Left forelimb (tissue), 1 donor: ENCODE data around the gene TCF4.

ENCODE experiments used
- DNase-seq: peaks from one replicate; pipeline ENCODE4 v3.0.0-alpha.2; 2018; ENCODE audit warnings: low spot score

TCF4 gene

DNA sequence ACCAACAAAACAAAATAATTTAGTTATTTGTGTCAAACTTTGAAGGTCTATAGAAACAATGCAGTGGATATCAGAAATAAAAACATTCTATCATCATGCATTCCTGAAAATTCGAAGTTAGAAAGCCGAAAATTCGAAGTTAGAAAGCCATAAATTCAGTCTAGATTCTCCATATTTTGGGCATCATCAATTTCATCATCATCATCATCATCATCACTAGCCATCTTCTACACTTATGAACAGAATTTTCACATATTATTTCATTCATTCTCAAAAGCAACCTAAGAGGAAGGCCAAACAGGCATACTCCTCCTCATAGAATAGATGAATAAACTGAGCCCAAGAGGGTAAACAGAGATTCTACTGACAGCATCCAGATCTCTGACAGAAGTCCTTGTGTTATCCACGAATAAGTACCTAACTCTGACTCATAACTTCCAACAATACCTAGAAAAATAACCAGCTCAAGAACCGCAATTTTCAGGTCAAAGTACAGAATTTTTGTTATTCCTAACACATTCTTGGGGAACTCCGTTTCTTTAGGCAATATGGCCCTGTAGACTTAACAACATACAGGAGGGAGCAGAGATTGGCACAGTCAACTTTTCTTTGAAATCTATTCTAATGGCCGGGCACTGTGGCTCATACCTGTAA is 84.7 kb downstream of the TCF4 start:
- no peak for DNase-seq

- DNase-seq: no peak
Measured at GRCh38 chr18:55501982-55502710, 85.8 kb downstream of the TCF4 start.

GRCh38 chr18:55501579-55501978 is 86.4 kb downstream of the TCF4 start:
- no peak for DNase-seq

DNA sequence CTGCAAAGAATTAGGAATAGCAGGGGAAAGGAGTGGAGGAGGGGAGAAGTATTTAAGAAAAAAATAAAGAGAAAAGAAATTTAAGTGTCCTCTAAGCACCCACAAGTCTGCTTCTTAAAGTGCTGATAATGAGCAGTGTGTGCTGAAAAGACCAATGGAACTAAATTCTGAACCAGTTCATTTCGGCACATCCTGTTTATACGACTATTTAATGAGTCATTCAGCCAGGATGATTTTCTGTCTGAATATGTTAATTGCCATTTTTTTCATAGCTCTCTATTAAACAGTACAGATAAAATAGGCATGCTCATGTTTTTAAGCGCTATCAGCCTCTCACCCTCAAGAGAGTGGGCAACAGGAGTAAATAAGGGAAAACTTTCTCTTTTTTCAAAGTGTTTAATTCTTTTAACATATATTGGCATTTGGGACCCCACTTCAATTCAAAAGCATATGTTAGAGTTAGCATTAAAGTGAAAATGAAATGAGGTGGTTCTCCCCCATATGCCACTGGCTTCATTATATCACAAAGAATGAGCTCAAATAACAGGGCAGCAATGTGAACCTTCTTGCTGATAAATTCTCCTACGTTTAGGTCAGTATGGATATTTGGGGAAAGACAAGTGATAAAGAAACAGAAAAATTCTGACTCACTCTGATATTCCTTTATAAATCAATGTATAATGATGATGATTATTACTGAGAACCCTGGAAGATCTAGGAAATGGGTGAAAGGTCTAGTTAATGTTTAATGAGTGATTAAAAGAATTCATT is 87.5 kb downstream of the TCF4 start:
- DNase-seq: no peak

- DNase-seq: no peak
Measured at GRCh38 chr18:55499526-55499925, 88.5 kb downstream of the TCF4 start.

- DNase-seq: no peak
Measured at GRCh38 chr18:55497825-55498403, 90.1 kb downstream of the TCF4 start.

DNA sequence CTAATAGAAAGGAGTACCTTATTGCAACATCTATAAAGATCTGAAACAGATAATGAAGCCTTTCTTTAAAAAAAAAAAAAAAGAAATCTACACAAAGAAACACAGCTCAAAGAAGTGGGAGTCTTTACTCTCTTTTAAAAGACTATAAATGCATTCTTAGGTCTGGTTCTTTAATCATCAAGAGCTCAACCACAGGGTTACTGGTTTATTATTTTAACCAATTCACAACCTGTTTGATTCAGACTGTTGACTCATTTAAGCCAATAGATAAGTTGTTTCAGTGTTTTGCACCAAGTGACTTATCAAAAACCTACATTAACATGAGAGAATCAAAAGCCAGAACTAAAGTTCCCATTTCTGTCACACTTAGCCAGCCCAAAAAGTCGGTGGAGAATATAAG is 93.1 kb downstream of the TCF4 start:
- DNase-seq: no peak

- DNase-seq: no peak
Measured at GRCh38 chr18:55494441-55494840, 93.6 kb downstream of the TCF4 start.

DNA sequence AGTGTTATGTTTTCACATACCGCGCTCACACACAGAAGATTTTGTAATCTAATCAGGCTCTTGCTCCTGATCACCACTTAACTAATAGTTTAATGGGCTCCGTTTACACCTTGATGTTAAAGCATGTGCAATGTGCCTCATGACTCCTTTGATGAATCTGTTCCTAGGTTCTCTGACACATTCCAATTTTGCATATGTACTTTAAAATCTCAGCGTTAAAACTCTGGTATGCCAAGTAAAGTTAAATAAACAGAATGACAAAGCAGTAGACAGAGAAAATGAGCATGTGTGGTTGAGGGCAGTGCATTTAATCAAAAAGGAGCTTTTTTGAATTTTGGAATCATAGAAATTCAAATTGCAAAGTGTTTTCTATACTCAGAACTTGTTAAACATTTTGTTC is 96.4 kb downstream of the TCF4 start:
- no peak for DNase-seq

- DNase-seq: no peak
Measured at GRCh38 chr18:55489034-55489986, 98.7 kb downstream of the TCF4 start.

GRCh38 chr18:55488473-55488872 is 99.5 kb downstream of the TCF4 start:
- no peak for DNase-seq

- DNase-seq: no peak
Measured at GRCh38 chr18:55487997-55488396, 100.0 kb downstream of the TCF4 start.

GRCh38 chr18:55486936-55487335 is 101.1 kb downstream of the TCF4 start:
- DNase-seq: no peak

GRCh38 chr18:55485666-55486065 is 102.3 kb downstream of the TCF4 start:
- DNase-seq: no peak

DNA sequence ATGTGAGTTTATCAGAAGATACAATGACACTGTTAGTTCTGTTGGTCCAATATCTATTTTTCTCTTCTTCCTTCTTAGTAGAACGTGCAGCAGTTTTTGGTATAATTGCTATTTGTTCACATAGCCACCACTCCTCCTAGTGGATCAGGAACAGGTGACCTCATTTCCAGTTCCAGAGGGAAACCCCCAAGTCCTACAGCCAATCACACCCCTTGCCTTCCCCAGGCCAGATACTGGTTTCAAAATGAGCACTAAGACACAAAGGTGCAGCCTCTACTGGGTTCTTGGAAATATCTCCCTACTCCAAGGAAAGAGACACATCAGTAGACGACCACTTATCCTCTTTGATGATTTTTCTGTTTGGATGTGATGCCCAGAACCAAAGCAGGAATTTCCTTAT is 103.2 kb downstream of the TCF4 start:
- no peak for DNase-seq

DNA sequence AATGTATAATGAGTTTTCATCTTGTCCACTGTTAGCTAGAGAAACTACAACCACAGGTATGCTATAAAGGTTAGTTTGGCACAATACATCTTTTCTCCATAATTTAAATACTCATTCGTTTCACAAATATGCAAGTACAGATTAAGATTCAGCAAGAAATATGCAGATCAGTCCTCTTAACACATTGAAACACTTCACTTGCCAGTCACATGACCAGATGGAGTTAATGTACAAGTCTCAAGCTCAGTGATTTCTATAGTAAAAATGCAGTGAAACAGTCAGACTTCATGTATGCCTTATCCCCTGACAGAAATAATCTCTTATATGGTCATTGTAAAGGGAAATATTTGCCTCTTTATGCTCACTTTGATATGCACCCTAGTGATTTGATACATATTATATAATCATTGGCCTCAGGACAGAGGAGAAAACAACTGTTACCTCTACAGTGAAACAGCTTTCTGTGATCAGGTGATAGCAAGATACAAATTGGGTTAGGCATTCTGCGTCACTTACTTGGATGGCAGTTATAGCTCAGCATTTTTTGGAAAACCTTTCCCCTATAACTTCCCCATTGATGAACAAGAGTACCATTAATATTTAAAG is 104.6 kb downstream of the TCF4 start:
- no peak for DNase-seq

DNA sequence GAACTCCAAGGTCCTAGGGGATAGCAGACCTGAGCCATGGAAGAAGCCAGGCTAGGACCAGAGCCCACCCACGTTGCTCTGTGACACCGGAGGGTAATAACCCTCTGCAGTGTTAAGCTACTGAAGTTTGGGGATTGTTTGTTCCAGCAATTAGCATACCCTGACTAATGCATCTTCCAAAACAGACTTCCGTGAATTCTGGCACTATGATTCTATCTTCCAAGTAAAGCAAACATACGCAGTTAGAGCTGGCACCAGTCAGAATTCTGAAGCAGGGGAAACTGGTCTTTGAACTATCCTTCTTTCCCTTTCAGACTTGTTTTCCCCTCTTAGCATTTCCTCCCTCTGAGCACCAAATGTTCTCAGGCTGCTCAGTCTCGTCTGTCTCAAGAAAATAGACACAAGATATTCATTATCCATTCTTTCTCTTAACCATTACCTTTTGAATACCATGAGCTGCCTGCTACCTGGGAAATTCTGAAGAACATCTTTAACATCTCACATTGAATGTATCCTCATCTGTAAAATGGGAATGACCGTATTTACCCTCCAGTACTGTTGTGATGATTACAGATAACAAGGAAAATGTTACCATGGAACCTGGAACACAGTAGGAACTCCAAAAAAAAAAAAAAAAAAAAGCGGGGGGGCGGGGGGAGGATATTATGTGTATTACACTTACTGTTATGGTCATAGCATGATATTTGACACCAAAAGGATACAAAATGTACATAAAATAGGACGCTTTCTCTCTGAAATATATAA is 108.2 kb downstream of the TCF4 start:
- DNase-seq: no peak

GRCh38 chr18:55477860-55478581 is 110.0 kb downstream of the TCF4 start:
- no peak for DNase-seq

GRCh38 chr18:55477499-55477859 is 110.5 kb downstream of the TCF4 start:
- DNase-seq: no peak

- DNase-seq: no peak
Measured at GRCh38 chr18:55475916-55476315, 112.1 kb downstream of the TCF4 start.
